WERI-Rb-1 (cell line): ENCODE data around the gene MT4.

Experiments
- DNase-seq: peaks from one replicate; pipeline ENCODE4 v3.0.0-alpha.2; 2020
- H3K27ac ChIP-seq: fragments of 250-450 bp; sonication (Bioruptor Pico); 2 replicates; pipeline ENCODE4 v1.5.1; 2020; ENCODE audit warnings: mild to moderate bottlenecking, moderate library complexity
- H3K27me3 ChIP-seq: fragments of 250-450 bp; sonication (Bioruptor Pico); 2 replicates; pipeline ENCODE4 v1.5.1; 2021; ENCODE audit warnings: mild to moderate bottlenecking, low read depth, moderate library complexity; ENCODE audit not compliant: insufficient read depth, severe bottlenecking
- H3K36me3 ChIP-seq: fragments of 250-450 bp; sonication (Bioruptor Pico); 2 replicates; pipeline ENCODE4 v1.5.1; 2020; ENCODE audit warnings: mild to moderate bottlenecking, moderate library complexity
- H3K4me3 ChIP-seq: 2 replicates; pipeline ENCODE4 v1.5.1; 2011; ENCODE audit warnings: low read depth, mild to moderate bottlenecking, control low read depth, low read length
- H3K9me3 ChIP-seq: fragments of 250-450 bp; sonication (Bioruptor Pico); 2 replicates; pipeline ENCODE4 v1.5.1; 2021; ENCODE audit warnings: mild to moderate bottlenecking, moderate library complexity; ENCODE audit not compliant: severe bottlenecking
- TF ChIP-seq, protein P1 (sequence below): IDR thresholded peaks from 2 replicates; pipeline ENCODE4 v1.5.1; 2011; ENCODE audit warnings: low read depth, mild to moderate bottlenecking, control low read depth, inconsistent platforms, low read length

MT4 gene

DNA sequence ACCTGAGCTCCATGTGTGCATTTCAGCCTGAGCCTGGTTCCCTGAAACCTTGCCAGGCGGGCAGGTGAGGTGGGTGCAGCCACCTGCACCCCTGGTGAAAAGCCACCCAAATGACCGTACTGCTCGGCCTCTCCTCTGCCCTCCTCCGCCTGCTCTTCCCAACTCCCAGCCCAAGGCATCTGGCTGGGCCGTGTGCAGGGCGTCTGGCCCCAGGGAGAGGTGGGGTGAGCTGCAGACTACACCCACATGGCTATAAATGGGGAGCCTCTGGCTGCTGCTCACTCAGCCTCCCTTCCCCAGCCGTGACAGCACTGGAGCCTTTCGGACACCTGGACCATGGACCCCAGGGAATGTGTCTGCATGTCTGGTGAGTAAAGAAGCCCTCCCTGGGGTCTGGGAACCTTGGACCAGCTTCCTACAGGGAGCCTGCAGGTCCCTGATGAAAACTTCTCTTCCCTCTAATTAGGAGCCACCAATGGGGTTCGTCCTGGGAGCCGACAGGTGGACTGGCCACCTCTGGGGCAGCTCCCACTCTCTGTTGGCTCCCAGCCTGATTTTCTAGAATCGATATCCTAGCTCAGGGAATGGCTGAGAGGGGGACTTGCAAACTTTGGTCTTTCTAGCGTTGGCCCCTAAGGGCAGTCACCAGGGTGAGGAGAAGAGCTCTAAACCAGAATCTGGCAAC lies at the start of gene MT4:
Gene MT4, plus strand, starts transcription at position 281 of the 685 bp plus-strand sequence. Its CDS starts 56 bp downstream, at position 337.
- DNase-seq, result no peak
- Histone ChIP-seq H3K36me3 (no peaks in the 10 kb centered on the region), H3K9me3 (no peaks in the 10 kb centered on the region), H3K4me3 (no peak within 1 kb of the TSS), H3K27me3 (no peaks in the 10 kb centered on the region), H3K27ac (no peak within 1 kb of the TSS)
- TF ChIP-seq, protein P1, sequence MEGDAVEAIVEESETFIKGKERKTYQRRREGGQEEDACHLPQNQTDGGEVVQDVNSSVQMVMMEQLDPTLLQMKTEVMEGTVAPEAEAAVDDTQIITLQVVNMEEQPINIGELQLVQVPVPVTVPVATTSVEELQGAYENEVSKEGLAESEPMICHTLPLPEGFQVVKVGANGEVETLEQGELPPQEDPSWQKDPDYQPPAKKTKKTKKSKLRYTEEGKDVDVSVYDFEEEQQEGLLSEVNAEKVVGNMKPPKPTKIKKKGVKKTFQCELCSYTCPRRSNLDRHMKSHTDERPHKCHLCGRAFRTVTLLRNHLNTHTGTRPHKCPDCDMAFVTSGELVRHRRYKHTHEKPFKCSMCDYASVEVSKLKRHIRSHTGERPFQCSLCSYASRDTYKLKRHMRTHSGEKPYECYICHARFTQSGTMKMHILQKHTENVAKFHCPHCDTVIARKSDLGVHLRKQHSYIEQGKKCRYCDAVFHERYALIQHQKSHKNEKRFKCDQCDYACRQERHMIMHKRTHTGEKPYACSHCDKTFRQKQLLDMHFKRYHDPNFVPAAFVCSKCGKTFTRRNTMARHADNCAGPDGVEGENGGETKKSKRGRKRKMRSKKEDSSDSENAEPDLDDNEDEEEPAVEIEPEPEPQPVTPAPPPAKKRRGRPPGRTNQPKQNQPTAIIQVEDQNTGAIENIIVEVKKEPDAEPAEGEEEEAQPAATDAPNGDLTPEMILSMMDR, result no peak

GRCh38 chr16:56515665-56516064 lies 49.2 kb upstream of the MT4 start:
- no peaks in the 10 kb centered on the region for H3K9me3 ChIP-seq
- TF ChIP-seq, protein P1, result no peak
- no peak for DNase-seq
- no peaks in the 10 kb centered on the region for H3K27me3 ChIP-seq
- no peak overlapping the region for H3K27ac ChIP-seq
- H3K4me3 ChIP-seq, result no peak overlapping the region
- peaks cover 12% of the 10 kb centered on the region for H3K36me3 ChIP-seq

GRCh38 chr16:56517206-56517605 lies 47.7 kb upstream of the MT4 start:
- DNase-seq, result peak; percentile 68
- peaks cover 7% of the 10 kb centered on the region; the same call in 1 of the 2 replicates for H3K36me3 ChIP-seq
- peak overlapping the region; percentile 47; the same call in 1 of the 2 replicates for H3K27ac ChIP-seq
- no peaks in the 10 kb centered on the region for H3K27me3 ChIP-seq
- no peak overlapping the region for H3K4me3 ChIP-seq
- no peaks in the 10 kb centered on the region for H3K9me3 ChIP-seq
- TF ChIP-seq, protein P1, result no peak

GRCh38 chr16:56518425-56518824 lies 46.4 kb upstream of the MT4 start:
- Histone ChIP-seq H3K27ac (no peak overlapping the region), H3K4me3 (no peak overlapping the region)

GRCh38 chr16:56519459-56520250 lies 45.2 kb upstream of the MT4 start, which contains the start of gene BBS2:
Gene BBS2 (minus strand): TSS chr16:56520024. CDS start chr16:56519862, 162 bp downstream.
- peak within 1 kb of the TSS; percentile 79 for H3K27ac ChIP-seq
- DNase-seq, result peak; percentile 91
- TF ChIP-seq, protein P1, result no peak

More at GRCh38 chr16:56518425-56518824, 46.4 kb upstream of the MT4 start:
- TF ChIP-seq, protein P1, result no peak
- no peak for DNase-seq
- Histone ChIP-seq H3K36me3 (no peaks in the 10 kb centered on the region), H3K9me3 (no peaks in the 10 kb centered on the region), H3K27me3 (no peaks in the 10 kb centered on the region)

More at GRCh38 chr16:56519459-56520250, 45.2 kb upstream of the MT4 start, which contains the start of gene BBS2:
- no peaks in the 10 kb centered on the region for H3K36me3 ChIP-seq
- H3K9me3 ChIP-seq, result no peaks in the 10 kb centered on the region
- H3K4me3 ChIP-seq, result peak within 1 kb of the TSS; percentile 94
- H3K27me3 ChIP-seq, result no peaks in the 10 kb centered on the region
